DMS153 (cell line): ENCODE results near the gene HPCAL1.

Experiments
- DNase-seq: peaks from one replicate; lab custom pipeline; 2025; lab: John Stamatoyannopoulos, UW

The HPCAL1 gene

GRCh38 chr2:10407841-10408648 is 105.3 kb downstream of the HPCAL1 start:
- DNase-seq = peak; percentile 47

- peak; percentile 74 for DNase-seq
Observed at GRCh38 chr2:10408649-10409579, 106.2 kb downstream of the HPCAL1 start.

- no peak for DNase-seq
Observed at GRCh38 chr2:10410001-10410822, 107.5 kb downstream of the HPCAL1 start.

- DNase-seq = no peak
Observed at GRCh38 chr2:10410823-10411437, 108.2 kb downstream of the HPCAL1 start.

- no peak for DNase-seq
Observed at GRCh38 chr2:10411557-10411956, 108.9 kb downstream of the HPCAL1 start.

- DNase-seq = no peak
Observed at GRCh38 chr2:10412380-10412779, 109.7 kb downstream of the HPCAL1 start.

- DNase-seq = no peak
Observed at GRCh38 chr2:10413503-10413902, 110.8 kb downstream of the HPCAL1 start.

- DNase-seq = no peak
Observed at GRCh38 chr2:10413991-10414451, 111.3 kb downstream of the HPCAL1 start.

GRCh38 chr2:10414591-10414990 is 111.9 kb downstream of the HPCAL1 start:
- DNase-seq = peak; percentile 28

GRCh38 chr2:10415048-10415447 is 112.3 kb downstream of the HPCAL1 start:
- no peak for DNase-seq

GRCh38 chr2:10415640-10416039 is 112.9 kb downstream of the HPCAL1 start:
- DNase-seq = no peak

GRCh38 chr2:10417551-10418335 is 115.0 kb downstream of the HPCAL1 start:
- no peak for DNase-seq

GRCh38 chr2:10419553-10420257 is 117.0 kb downstream of the HPCAL1 start:
- DNase-seq = no peak

GRCh38 chr2:10422251-10422650 is 119.5 kb downstream of the HPCAL1 start:
- DNase-seq = no peak

GRCh38 chr2:10422732-10423399 is 120.2 kb downstream of the HPCAL1 start:
- DNase-seq = no peak

GRCh38 chr2:10423400-10423774 is 120.7 kb downstream of the HPCAL1 start:
- DNase-seq = no peak

GRCh38 chr2:10424051-10424450 is 121.3 kb downstream of the HPCAL1 start:
- no peak for DNase-seq

GRCh38 chr2:10424916-10425505 is 122.3 kb downstream of the HPCAL1 start:
- DNase-seq = no peak

- no peak for DNase-seq
Observed at GRCh38 chr2:10425699-10426098, 123.0 kb downstream of the HPCAL1 start.
